Measurements from ENCODE around the gene FIGNL2. TPM values are rescaled to one million over a fixed set of nuclear protein-coding genes. Genes with fewer than 3 reads are reported as not detected.

FIGNL2 gene
- total RNA-seq, 4 donors from 2014 or later = 0.16 to 0.40 (median 0.32) TPM

DNA sequence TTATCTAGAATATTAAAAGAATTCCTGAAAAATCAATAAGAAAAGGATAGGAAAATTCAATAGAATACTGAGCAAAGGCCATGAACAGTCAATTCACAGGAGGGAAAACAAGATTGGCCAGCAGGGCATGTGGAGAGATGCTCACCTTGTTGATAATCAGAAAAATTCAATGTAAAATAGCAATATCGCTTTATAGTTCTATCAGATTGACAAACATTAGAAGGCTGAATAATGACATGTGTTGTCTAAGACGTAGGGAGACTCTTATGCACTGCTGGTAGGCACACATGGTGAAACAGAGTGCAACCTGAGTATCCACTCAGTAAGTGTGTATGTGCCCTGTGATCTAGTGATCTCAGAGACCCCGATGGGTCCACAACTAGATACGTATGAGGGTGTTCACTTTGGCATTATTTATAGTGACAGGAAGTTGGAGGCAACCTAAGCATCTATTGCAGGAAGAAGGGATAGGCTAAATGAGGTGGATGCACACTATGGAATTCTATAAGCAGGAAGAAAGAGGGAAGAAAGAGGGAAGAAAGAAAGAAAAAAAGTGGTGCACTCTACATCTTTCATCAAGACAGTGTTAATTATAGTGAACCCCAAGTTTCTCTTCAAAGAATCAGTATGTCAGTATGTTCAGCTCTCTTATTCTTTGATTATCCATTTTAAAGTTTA lies 35.6 kb upstream of the FIGNL2 start:
- Histone ChIP-seq H3K27me3 (no peaks in the 10 kb centered on the region), H3K4me1 (peaks cover 15% of the 10 kb centered on the region), H3K36me3 (no peaks in the 10 kb centered on the region), H3K9me3 (no peaks in the 10 kb centered on the region), H3K27ac (no peak overlapping the region), H3K4me3 (no peak overlapping the region)
- peak in 1 of 2 donors; percentile 9 for DNase-seq (ENCODE audit: low spot score in 2 of 2)
- TF ChIP-seq EP300 (IDR thresholded peaks at IDR 0.05) = no peak
- TF ChIP-seq, protein P1, sequence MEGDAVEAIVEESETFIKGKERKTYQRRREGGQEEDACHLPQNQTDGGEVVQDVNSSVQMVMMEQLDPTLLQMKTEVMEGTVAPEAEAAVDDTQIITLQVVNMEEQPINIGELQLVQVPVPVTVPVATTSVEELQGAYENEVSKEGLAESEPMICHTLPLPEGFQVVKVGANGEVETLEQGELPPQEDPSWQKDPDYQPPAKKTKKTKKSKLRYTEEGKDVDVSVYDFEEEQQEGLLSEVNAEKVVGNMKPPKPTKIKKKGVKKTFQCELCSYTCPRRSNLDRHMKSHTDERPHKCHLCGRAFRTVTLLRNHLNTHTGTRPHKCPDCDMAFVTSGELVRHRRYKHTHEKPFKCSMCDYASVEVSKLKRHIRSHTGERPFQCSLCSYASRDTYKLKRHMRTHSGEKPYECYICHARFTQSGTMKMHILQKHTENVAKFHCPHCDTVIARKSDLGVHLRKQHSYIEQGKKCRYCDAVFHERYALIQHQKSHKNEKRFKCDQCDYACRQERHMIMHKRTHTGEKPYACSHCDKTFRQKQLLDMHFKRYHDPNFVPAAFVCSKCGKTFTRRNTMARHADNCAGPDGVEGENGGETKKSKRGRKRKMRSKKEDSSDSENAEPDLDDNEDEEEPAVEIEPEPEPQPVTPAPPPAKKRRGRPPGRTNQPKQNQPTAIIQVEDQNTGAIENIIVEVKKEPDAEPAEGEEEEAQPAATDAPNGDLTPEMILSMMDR (IDR thresholded peaks at IDR 0.05) = no peak
- TF ChIP-seq POLR2A (IDR thresholded peaks at IDR 0.05) = no peak
- TF ChIP-seq POLR2AphosphoS5 (IDR thresholded peaks at IDR 0.05) = no peak
- WGBS = 87% methylated on average over 4 of the region's 4 CpGs

DNA sequence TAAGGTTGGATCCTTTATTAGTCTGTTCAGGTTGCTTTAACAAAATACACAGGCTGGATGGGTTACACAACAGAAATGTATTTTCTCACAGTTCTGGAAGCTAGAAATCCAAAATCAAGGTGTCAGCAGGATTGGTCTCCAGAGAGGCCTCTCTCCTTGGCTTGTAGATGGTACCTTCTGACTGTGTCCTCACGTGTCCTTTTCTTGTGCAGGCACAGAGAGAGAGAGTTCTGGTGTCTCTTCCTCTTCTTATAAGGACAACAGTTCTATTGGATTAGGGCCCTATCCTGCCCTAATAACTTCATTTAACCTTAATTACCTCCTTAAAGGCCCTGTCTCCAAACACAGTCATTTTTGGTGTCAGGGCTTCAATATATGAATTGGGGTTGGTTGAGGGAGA lies 34.8 kb upstream of the FIGNL2 start:
- Histone ChIP-seq H3K36me3 (no peaks in the 10 kb centered on the region), H3K4me1 (peaks cover 15% of the 10 kb centered on the region), H3K27me3 (no peaks in the 10 kb centered on the region), H3K4me3 (no peak overlapping the region), H3K27ac (no peak overlapping the region), H3K9me3 (no peaks in the 10 kb centered on the region)
- 94% methylated on average over 1 of the region's 1 CpG for WGBS
- TF ChIP-seq POLR2AphosphoS5 (IDR thresholded peaks at IDR 0.05) (no peak), EP300 (IDR thresholded peaks at IDR 0.05) (no peak), POLR2A (IDR thresholded peaks at IDR 0.05) (no peak)
- TF ChIP-seq, protein P1 (IDR thresholded peaks at IDR 0.05) = no peak
- DNase-seq (ENCODE audit: low spot score in 2 of 2) = peak in 1 of 2 donors; percentile 1

DNA sequence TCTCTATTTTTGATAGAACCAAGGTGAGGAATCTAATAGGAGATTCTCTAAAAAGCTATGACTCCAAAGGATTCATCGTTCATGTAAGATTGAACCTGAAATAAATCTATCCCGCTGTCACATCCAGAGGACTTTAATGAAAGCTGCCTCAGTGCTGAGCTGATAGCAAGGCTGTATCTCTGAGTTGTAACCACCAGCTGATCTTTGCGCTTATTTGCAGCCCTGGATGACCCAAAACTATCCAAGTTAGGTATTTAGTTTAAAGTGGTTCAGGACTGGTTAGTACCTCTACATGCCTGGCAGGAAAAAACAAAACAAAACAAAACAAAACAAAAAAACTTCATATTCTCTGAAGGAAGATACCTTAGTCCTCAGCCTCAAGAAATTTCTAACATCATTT lies 30.6 kb upstream of the FIGNL2 start:
- no peak for DNase-seq (ENCODE audit: low spot score in 2 of 2)
- Histone ChIP-seq H3K27me3 (no peaks in the 10 kb centered on the region), H3K36me3 (no peaks in the 10 kb centered on the region), H3K9me3 (no peaks in the 10 kb centered on the region), H3K4me1 (no peaks in the 10 kb centered on the region), H3K4me3 (no peak overlapping the region), H3K27ac (no peak overlapping the region)
- TF ChIP-seq EP300 (IDR thresholded peaks at IDR 0.05) (no peak), POLR2AphosphoS5 (IDR thresholded peaks at IDR 0.05) (no peak), POLR2A (IDR thresholded peaks at IDR 0.05) (no peak)
- TF ChIP-seq, protein P1 (IDR thresholded peaks at IDR 0.05) = no peak
- 79% methylated on average over 3 of the region's 3 CpGs for WGBS

DNA sequence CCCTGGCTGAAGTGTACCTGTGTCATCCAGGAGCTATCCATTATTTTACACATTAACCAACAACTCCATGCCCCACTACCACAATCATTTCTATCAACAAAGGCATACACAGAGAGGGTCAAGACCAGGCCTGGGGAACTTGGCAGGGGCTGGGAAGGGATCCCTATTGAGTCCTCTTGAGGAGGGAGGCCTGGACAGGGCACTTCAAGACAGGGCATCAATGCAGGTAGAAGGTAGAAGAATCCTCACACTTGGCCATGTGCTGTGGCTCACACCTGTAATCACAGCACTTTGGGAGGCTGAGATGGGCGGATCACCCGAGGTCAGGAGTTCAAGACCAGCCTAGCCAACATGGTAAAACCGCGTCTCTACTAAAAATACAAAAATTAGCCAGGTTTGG lies 26.0 kb upstream of the FIGNL2 start:
- no peak overlapping the region for H3K4me3 ChIP-seq
- H3K9me3 ChIP-seq = no peaks in the 10 kb centered on the region
- no peaks in the 10 kb centered on the region for H3K36me3 ChIP-seq
- peaks cover 4% of the 10 kb centered on the region for H3K4me1 ChIP-seq
- peaks cover 6% of the 10 kb centered on the region for H3K27me3 ChIP-seq
- DNase-seq (ENCODE audit: low spot score in 2 of 2) = peak in 1 of 2 donors; percentile 55
- no peak overlapping the region for H3K27ac ChIP-seq
- WGBS = 93% methylated on average over 4 of the region's 4 CpGs
- no peak for TF ChIP-seq EP300 (IDR thresholded peaks at IDR 0.05)
- TF ChIP-seq POLR2AphosphoS5 (IDR thresholded peaks at IDR 0.05) = no peak
- no peak for TF ChIP-seq POLR2A (IDR thresholded peaks at IDR 0.05)
- TF ChIP-seq, protein P1 (IDR thresholded peaks at IDR 0.05) = no peak

DNA sequence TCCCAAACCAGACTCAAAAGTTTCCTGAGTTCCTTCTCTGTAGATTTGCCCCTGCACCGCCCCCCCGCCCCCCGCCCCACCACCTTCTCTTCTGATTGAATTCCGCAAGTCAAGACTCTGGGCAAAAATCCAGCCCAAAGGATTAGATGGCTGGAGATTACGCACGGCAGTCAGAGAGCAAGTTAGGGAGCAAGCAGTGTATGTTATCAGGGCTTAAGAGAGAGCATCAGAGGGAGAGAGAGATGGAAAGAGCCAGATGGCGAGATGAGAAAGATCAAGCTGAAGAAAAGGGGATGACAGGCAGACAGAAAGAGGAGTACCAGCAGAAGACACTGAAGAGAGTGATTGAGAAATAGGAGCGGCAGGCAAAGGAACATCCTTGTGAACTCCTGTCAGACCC lies 25.5 kb upstream of the FIGNL2 start:
- H3K9me3 ChIP-seq = no peaks in the 10 kb centered on the region
- peaks cover 8% of the 10 kb centered on the region for H3K4me1 ChIP-seq
- no peak overlapping the region for H3K4me3 ChIP-seq
- no peaks in the 10 kb centered on the region for H3K36me3 ChIP-seq
- DNase-seq (ENCODE audit: low spot score in 2 of 2) = no peak
- H3K27ac ChIP-seq = no peak overlapping the region
- no peak for TF ChIP-seq POLR2AphosphoS5 (IDR thresholded peaks at IDR 0.05)
- no peak for TF ChIP-seq POLR2A (IDR thresholded peaks at IDR 0.05)
- WGBS = 53% methylated on average over 8 of the region's 8 CpGs
- peaks cover 11% of the 10 kb centered on the region for H3K27me3 ChIP-seq
